Neural cell (in vitro differentiated cells): ENCODE data around the gene ARGFX.

ENCODE experiments used
- CTCF ChIP-seq: fragments of 450-650 bp; IDR thresholded peaks from 2 replicates; pipeline ENCODE4 v1.5.1; 2014; ENCODE audit warnings: antibody characterized with exemption, mild to moderate bottlenecking, moderate library complexity; ENCODE audit not compliant: poor library complexity, severe bottlenecking
- EP300 ChIP-seq: fragments of 450-650 bp; conservative IDR thresholded peaks from 2 replicates; pipeline ENCODE4 v1.6.1; 2014; ENCODE audit warnings: antibody characterized with exemption, mild to moderate bottlenecking, moderate library complexity; ENCODE audit not compliant: poor library complexity, severe bottlenecking
- EZH2 ChIP-seq: fragments of 200-600, 300-800 bp; shearing (Covaris generic), sonication (generic); IDR thresholded peaks from 2 replicates; pipeline ENCODE4 v1.6.1; 2014; ENCODE audit warnings: antibody characterized with exemption, low read length, borderline replicate concordance, mild to moderate bottlenecking; ENCODE audit not compliant: insufficient read depth, poor library complexity, severe bottlenecking
- POLR2AphosphoS5 ChIP-seq: IDR thresholded peaks from 2 replicates; pipeline ENCODE4 v1.6.1; 2012
- RAD21 ChIP-seq: fragments of 450-650 bp; conservative IDR thresholded peaks from 2 replicates; pipeline ENCODE4 v1.6.1; 2014; ENCODE audit warnings: antibody characterized with exemption, mild to moderate bottlenecking, moderate library complexity
- REST ChIP-seq: IDR thresholded peaks from 2 replicates; pipeline ENCODE4 v1.6.1; 2012; ENCODE audit warnings: borderline replicate concordance
- SMC3 ChIP-seq: fragments of 450-650 bp; conservative IDR thresholded peaks from 2 replicates; pipeline ENCODE4 v1.6.1; 2014; ENCODE audit warnings: antibody characterized with exemption, mild to moderate bottlenecking, moderate library complexity; ENCODE audit not compliant: poor library complexity
- TAF1 ChIP-seq: IDR thresholded peaks from 2 replicates; pipeline ENCODE4 v1.6.1; 2012; ENCODE audit warnings: low read depth

GRCh38 chr3:121604759-121605158 lies 37.0 kb downstream of the ARGFX start:
- TF ChIP-seq TAF1 (no peak), REST (no peak), EP300 (no peak), EZH2 (no peak), RAD21 (no peak), CTCF (no peak), POLR2AphosphoS5 (no peak), SMC3 (no peak)
